ENCODE results near the gene NBPF6.

DNA sequence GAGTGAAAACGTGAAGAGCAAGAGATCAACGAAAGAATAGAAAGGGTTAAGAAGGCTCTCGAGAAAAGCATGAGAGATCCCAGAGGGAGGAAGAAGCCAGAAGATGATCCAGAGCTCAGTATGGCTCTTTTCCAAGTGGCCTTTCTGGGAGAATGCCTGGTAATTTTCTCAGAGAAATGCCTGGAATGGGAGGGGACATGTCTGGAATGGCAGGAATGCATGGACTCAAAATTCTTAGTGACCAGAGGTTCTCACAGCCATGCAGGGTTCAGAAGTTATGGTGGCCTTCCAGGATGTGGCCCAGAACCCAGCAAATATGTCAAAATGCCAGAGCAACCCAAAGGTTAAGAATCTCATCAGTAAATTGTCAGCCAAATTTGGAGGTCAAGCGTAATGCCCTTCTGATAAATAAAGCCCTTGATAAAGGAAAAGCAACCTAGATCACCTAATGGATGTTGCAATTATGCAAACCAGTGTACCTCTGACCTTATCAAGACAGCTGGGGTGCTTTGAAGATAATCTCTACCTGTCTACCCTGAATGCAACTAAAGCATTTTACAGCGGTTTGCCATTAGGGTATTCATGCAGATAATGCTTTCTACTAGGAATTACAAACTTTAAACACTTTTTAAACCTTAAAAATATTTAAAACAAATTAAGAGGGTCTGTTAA is 53.1 kb downstream of the NBPF6 start:
- TF ChIP-seq, protein P1, sequence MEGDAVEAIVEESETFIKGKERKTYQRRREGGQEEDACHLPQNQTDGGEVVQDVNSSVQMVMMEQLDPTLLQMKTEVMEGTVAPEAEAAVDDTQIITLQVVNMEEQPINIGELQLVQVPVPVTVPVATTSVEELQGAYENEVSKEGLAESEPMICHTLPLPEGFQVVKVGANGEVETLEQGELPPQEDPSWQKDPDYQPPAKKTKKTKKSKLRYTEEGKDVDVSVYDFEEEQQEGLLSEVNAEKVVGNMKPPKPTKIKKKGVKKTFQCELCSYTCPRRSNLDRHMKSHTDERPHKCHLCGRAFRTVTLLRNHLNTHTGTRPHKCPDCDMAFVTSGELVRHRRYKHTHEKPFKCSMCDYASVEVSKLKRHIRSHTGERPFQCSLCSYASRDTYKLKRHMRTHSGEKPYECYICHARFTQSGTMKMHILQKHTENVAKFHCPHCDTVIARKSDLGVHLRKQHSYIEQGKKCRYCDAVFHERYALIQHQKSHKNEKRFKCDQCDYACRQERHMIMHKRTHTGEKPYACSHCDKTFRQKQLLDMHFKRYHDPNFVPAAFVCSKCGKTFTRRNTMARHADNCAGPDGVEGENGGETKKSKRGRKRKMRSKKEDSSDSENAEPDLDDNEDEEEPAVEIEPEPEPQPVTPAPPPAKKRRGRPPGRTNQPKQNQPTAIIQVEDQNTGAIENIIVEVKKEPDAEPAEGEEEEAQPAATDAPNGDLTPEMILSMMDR (conservative IDR thresholded peaks at IDR 0.05; ENCODE audit: low read depth in 2 of 2), result no peak
- TF ChIP-seq EZH2 (IDR thresholded peaks at IDR 0.05; ENCODE audit: low read depth, unreplicated experiment) (no peak), NANOG (IDR thresholded peaks at IDR 0.05; ENCODE audit: borderline replicate concordance) (no peak), POLR2AphosphoS5 (IDR thresholded peaks at IDR 0.05; ENCODE audit: low read depth) (no peak), EZH2phosphoT487 (IDR thresholded peaks at IDR 0.05; ENCODE audit: unreplicated experiment) (no peak)
- TF ChIP-seq, protein P2, sequence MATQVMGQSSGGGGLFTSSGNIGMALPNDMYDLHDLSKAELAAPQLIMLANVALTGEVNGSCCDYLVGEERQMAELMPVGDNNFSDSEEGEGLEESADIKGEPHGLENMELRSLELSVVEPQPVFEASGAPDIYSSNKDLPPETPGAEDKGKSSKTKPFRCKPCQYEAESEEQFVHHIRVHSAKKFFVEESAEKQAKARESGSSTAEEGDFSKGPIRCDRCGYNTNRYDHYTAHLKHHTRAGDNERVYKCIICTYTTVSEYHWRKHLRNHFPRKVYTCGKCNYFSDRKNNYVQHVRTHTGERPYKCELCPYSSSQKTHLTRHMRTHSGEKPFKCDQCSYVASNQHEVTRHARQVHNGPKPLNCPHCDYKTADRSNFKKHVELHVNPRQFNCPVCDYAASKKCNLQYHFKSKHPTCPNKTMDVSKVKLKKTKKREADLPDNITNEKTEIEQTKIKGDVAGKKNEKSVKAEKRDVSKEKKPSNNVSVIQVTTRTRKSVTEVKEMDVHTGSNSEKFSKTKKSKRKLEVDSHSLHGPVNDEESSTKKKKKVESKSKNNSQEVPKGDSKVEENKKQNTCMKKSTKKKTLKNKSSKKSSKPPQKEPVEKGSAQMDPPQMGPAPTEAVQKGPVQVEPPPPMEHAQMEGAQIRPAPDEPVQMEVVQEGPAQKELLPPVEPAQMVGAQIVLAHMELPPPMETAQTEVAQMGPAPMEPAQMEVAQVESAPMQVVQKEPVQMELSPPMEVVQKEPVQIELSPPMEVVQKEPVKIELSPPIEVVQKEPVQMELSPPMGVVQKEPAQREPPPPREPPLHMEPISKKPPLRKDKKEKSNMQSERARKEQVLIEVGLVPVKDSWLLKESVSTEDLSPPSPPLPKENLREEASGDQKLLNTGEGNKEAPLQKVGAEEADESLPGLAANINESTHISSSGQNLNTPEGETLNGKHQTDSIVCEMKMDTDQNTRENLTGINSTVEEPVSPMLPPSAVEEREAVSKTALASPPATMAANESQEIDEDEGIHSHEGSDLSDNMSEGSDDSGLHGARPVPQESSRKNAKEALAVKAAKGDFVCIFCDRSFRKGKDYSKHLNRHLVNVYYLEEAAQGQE (IDR thresholded peaks at IDR 0.05; ENCODE audit: unreplicated experiment), result no peak
- TF ChIP-seq, protein P3, sequence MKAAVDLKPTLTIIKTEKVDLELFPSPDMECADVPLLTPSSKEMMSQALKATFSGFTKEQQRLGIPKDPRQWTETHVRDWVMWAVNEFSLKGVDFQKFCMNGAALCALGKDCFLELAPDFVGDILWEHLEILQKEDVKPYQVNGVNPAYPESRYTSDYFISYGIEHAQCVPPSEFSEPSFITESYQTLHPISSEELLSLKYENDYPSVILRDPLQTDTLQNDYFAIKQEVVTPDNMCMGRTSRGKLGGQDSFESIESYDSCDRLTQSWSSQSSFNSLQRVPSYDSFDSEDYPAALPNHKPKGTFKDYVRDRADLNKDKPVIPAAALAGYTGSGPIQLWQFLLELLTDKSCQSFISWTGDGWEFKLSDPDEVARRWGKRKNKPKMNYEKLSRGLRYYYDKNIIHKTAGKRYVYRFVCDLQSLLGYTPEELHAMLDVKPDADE (IDR thresholded peaks at IDR 0.05), result no peak

Data from GM23338 (cell line).